HepG2 (cell line): Measurements from ENCODE around the gene ELOVL2.

Experiments
- EZH2 ChIP-seq: conservative IDR thresholded peaks from 2 replicates; pipeline ENCODE4 v1.6.1; 2012; ENCODE audit warnings: mild to moderate bottlenecking, low read depth, low read length, moderate library complexity
- KLF9 ChIP-seq: IDR thresholded peaks from 2 replicates; pipeline ENCODE4 v1.6.1; 2016; ENCODE audit warnings: low read depth
- POLR2AphosphoS5 ChIP-seq: IDR thresholded peaks from 2 replicates; pipeline ENCODE4 v1.6.1; 2012; ENCODE audit warnings: low read depth, low read length
- ZFP82 ChIP-seq: sonication (generic); formaldehyde crosslinking; IDR thresholded peaks from 2 replicates; pipeline ENCODE4 v1.5.1; 2020; ENCODE audit warnings: mild to moderate bottlenecking, missing genetic modification reagents, borderline replicate concordance
- ZNF354B ChIP-seq: sonication (generic); formaldehyde crosslinking; IDR thresholded peaks from 2 replicates; pipeline ENCODE4 v1.8.0; 2022; ENCODE audit warnings: mild to moderate bottlenecking, missing genetic modification reagents

- TF ChIP-seq ZNF354B = no peak
- no peak for TF ChIP-seq KLF9 (CRISPR knock-in tag)
- no peak for TF ChIP-seq EZH2
- TF ChIP-seq POLR2AphosphoS5 = no peak
- TF ChIP-seq ZFP82 (CRISPR knock-in tag) = no peak
These were observed 81.4 kb downstream of the ELOVL2 start for GRCh38 chr6:10962673-10963072.
